AG20443 (cell line): Measurements from ENCODE around the gene TMEM132C.

Source experiments
- DNase-seq: peaks from one replicate; pipeline ENCODE4 v3.0.0; 2012; ENCODE audit warnings: low spot score, mixed read lengths

The TMEM132C gene

GRCh38 chr12:128612150-128612850, 345.3 kb downstream of the TMEM132C start:
- DNase-seq: no peak

GRCh38 chr12:128613837-128614590, 347.0 kb downstream of the TMEM132C start:
- DNase-seq: no peak

DNA sequence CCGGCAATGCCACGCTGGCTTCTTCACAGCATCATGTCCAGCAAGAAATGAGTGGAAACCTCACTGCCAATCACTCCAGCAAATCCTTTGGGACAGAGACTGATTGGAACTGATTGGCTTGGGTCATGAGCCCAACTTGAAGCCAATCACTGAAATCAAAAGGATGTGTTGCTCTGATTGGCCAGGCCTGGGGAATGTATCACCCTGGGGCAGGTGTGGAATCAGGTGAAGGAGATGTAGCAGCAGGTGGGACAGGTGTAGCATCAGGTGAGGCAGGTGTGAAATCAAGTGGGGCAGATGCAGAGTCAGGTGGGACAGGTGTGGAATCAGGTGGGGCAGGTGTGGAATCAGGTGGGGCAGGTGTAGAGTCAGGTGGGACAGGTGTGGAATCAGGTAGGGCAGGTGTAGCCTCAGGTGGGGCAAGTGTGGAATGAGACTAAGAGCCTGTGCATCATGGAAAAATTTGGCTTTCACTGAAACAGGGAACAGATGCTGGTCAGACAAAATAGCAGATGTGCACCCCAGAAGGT, 350.4 kb downstream of the TMEM132C start:
- DNase-seq: no peak

DNA sequence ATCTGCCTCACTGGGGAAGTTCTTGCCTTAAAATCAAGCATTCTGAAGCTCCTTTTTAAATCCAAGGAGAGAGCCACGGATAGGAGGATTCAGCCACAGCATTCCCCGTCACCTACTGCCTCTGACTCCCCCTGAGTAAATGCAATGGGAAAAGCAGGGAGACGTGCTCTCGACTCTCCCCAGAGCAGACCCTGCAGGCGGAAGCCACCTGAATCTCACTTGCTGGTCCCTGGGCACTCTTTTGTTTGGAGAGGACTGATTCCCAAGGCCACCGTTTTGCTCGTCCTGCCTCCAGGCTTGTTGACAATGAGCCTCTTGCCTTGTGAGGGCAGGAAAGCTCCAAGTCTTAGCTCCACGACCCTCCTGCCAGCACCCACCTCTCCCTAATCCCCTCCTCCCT, 352.3 kb downstream of the TMEM132C start:
- no peak for DNase-seq

GRCh38 chr12:128621304-128621703, 354.3 kb downstream of the TMEM132C start:
- DNase-seq: no peak

DNA sequence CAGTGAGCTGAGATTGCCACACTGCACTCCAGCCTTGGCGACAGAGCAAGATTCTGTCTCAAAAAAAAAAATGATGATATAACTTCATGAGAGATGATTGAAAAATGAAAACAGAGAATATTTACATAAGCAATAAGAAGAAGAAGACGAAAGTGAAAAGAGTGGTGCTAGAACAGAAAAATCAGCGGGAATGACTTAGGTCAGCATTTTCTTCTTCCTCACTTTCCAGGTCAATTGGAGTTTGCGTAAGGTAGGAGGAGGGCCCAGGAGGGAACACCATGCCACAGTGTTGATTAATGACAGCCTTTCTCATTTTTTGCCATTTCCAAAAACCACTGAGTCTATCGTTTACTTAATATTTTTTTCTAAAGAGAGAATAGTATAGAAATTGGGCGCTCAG, 356.8 kb downstream of the TMEM132C start:
- DNase-seq: no peak

DNA sequence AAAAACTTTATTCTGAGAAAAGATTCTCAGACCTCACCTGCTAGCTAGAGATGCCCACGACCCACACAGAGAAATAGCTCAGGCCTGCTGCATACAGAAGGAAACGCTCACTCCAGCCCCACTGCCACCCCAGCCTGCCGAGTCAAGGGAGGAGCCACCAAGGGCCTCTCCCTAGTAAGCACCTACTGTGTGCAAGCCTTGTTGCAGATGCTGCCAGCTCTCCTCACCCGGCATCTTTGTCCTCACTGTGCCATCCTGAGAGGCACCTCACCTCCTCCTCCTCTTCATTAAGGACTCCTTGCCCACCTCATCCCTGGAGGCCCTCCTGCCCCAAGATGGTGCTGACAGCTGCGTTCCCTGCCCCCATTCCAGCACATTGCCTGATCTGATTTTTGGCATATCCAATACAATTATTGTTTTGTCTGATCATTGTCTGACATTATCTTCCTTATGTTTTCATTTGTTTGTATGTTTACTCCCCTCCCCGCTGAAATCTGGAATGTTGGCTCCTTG, 359.9 kb downstream of the TMEM132C start:
- DNase-seq: no peak

DNA sequence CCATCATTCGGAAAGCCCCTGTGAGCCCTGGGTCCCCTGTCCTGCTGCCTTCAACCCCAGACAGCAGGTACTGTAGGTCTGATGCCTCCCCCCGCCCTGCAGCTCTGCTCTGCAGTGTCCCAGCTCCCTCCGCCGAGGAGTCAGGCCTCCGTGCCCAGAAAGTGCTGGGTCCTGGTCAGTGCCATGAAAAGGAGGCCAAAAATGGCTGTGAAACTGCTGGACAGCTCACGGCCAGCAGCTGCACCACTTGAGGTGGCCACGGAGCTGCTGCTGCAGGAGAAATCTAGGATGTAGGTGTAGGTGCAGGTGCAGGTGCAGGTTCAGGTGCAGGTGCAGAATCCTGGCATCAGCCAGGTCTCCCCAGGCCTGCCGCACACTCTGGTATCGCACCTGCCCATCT, 360.7 kb downstream of the TMEM132C start:
- no peak for DNase-seq

DNA sequence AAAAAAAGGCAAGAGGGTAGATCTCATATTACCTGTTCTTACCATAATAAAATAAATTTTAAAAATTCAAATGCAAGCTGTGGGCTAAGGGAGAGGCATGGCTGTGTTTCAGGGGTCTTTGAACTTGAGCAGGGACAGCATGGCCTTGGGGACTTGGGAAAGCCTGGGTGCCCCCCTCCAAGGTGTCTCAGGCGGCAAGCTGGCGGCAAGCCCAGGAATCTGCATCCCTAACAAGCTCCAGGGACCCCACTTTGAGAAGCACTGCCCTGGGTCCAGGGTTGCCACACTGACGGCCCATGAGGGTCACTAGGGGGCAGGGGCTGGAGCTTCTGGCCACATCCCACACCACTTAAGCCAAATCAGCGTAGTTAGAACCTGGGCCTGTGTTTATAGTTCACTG, 363.0 kb downstream of the TMEM132C start:
- no peak for DNase-seq

GRCh38 chr12:128637642-128638606, 371.0 kb downstream of the TMEM132C start:
- DNase-seq: no peak

DNA sequence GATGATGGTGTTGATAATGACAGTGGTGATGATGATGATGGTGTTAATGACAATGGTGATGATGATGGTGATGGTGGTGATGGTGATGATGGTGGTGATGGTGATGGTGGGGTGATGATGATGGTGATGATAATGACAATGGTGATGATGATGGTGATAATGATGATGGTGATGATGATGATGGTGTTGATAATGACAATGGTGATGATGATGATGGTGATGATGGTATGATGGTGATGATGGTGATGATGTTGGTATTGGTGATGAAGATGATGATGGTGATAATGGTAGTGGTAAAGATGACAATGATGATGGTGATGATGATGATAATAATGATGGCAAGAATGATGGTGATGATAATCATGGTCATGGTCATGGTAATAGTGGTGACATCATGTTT, 372.1 kb downstream of the TMEM132C start:
- no peak for DNase-seq

GRCh38 chr12:128643155-128643554, 376.2 kb downstream of the TMEM132C start:
- DNase-seq: no peak

- DNase-seq: no peak
Observed at GRCh38 chr12:128644664-128645296, 377.8 kb downstream of the TMEM132C start.

- no peak for DNase-seq
Observed at GRCh38 chr12:128649902-128650301, 382.9 kb downstream of the TMEM132C start.

DNA sequence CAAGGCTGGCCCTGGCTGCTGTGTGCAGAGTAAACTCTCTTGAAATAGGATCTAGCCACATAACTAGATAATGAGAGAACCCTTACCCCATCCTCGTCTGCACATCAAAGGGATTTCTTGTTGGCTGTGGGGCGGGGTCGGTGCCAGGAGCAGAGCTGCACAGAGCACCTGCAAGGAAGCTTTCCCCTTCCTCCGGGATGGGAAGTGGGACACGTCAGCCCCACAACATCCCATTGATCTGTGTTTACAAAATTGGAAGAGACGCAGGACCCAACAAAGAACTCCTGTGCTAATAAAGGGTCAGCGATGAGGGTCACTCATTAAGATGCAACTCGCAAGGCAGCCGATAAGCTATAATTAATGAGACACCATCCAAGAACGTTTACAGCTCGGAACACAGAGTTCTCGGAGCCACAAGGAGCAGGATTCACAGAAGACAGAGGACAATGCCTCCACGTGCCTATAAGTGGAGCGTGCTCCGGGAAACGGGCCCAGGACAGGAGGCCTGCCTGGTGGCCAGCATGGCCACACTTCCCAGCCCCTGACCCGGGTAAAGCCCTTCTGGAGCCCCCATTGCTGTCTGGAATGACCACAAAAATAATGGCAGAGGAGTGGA, 385.3 kb downstream of the TMEM132C start:
- DNase-seq: no peak

- DNase-seq: no peak
Observed at GRCh38 chr12:128654468-128654867, 387.5 kb downstream of the TMEM132C start.

DNA sequence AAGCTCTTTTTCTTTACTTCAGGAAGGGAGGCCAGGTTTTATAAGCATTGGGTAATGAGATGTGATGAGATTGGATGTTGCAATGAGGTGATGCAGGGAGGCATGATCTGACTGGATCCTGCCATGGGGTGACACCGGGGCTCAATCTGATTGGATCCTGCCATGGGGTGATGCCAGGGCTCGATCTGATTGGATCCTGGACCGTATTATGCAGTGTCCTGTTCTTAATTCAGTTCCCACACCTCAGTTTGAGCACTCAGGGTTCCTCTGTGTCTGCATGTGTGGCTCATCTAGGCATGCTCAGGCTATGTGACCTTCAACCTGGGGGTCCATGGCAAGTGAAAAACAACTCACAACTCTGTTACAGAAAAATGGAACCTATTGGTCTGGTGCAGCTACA, 390.4 kb downstream of the TMEM132C start:
- DNase-seq: no peak

GRCh38 chr12:128660532-128661225, 393.7 kb downstream of the TMEM132C start:
- no peak for DNase-seq

- no peak for DNase-seq
Observed at GRCh38 chr12:128661226-128661569, 394.2 kb downstream of the TMEM132C start.

DNA sequence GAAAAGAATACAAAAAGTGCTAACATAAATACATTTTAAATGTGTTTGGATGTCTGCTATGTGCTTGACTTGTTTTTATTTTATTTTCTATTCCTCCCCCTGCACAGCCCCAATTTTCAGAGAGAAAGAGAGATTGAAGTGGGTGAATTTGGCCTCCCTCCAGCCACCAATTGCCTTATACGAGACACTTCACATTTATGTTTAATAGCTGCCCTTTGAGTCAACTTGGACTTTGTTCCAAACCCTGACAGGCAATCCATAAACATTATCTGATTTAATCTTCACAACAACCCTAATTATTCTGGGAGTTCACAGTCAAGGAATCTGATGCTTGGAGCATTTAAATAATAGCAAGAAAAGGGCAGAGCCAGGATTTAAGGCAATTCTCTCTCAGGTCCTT, 395.1 kb downstream of the TMEM132C start:
- DNase-seq: no peak

GRCh38 chr12:128664501-128664900, 397.5 kb downstream of the TMEM132C start:
- DNase-seq: no peak
